Measurements from ENCODE around the gene IFNGR1.

IFNGR1 gene

GRCh38 chr6:137176729-137177128, 42.5 kb downstream of the IFNGR1 start:
- no peak for DNase-seq (ENCODE audit: low read depth)

GRCh38 chr6:137175868-137176245, 43.3 kb downstream of the IFNGR1 start:
- DNase-seq (ENCODE audit: low read depth), result no peak

- no peak for DNase-seq (ENCODE audit: low read depth)
Observed at GRCh38 chr6:137175157-137175867, 43.9 kb downstream of the IFNGR1 start.

- DNase-seq (ENCODE audit: low read depth), result peak; percentile 15
Observed at GRCh38 chr6:137173501-137173900, 45.7 kb downstream of the IFNGR1 start, which contains the start of gene IL22RA2. Gene IL22RA2, minus strand, starts transcription at chr6:137173644. Its CDS starts 11,895 bp downstream, at chr6:137161749.

- DNase-seq (ENCODE audit: low read depth), result no peak
Observed at GRCh38 chr6:137172734-137173431, 46.3 kb downstream of the IFNGR1 start.

GRCh38 chr6:137171824-137172733, 47.1 kb downstream of the IFNGR1 start:
- no peak for DNase-seq (ENCODE audit: low read depth)

GRCh38 chr6:137171053-137171374, 48.2 kb downstream of the IFNGR1 start:
- DNase-seq (ENCODE audit: low read depth), result no peak

GRCh38 chr6:137170266-137171052, 48.7 kb downstream of the IFNGR1 start:
- DNase-seq (ENCODE audit: low read depth), result no peak

GRCh38 chr6:137167702-137168377, 51.3 kb downstream of the IFNGR1 start:
- DNase-seq (ENCODE audit: low read depth), result no peak

- no peak for DNase-seq (ENCODE audit: low read depth)
Observed at GRCh38 chr6:137166247-137167098, 52.7 kb downstream of the IFNGR1 start.

GRCh38 chr6:137165375-137166246, 53.6 kb downstream of the IFNGR1 start:
- DNase-seq (ENCODE audit: low read depth), result no peak

GRCh38 chr6:137163732-137164318, 55.4 kb downstream of the IFNGR1 start:
- DNase-seq (ENCODE audit: low read depth), result no peak

GRCh38 chr6:137162692-137163306, 56.4 kb downstream of the IFNGR1 start:
- no peak for DNase-seq (ENCODE audit: low read depth)

GRCh38 chr6:137161949-137162348, 57.2 kb downstream of the IFNGR1 start:
- DNase-seq (ENCODE audit: low read depth), result no peak

GRCh38 chr6:137160763-137161162, 58.4 kb downstream of the IFNGR1 start:
- peak; percentile 22 for DNase-seq (ENCODE audit: low read depth)

- DNase-seq (ENCODE audit: low read depth), result peak; percentile 35
Observed at GRCh38 chr6:137159912-137160311, 59.3 kb downstream of the IFNGR1 start.

- DNase-seq (ENCODE audit: low read depth), result no peak
Observed at GRCh38 chr6:137157601-137158000, 61.6 kb downstream of the IFNGR1 start.

- no peak for DNase-seq (ENCODE audit: low read depth)
Observed at GRCh38 chr6:137156650-137157049, 62.5 kb downstream of the IFNGR1 start.

All from fibroblast of gingiva (primary cell).